ENCODE results near the gene TMEM165. TPM values are rescaled to one million over a fixed set of nuclear protein-coding genes. Genes with fewer than 3 reads are reported as not detected.
A peak's percentile ranks its signal among the peaks of the same experiment; 100 is the strongest.

TMEM165 gene
- total RNA-seq, 6 experiments from 2014 or later: 93.9 to 111 (median 96.2) TPM

DNA sequence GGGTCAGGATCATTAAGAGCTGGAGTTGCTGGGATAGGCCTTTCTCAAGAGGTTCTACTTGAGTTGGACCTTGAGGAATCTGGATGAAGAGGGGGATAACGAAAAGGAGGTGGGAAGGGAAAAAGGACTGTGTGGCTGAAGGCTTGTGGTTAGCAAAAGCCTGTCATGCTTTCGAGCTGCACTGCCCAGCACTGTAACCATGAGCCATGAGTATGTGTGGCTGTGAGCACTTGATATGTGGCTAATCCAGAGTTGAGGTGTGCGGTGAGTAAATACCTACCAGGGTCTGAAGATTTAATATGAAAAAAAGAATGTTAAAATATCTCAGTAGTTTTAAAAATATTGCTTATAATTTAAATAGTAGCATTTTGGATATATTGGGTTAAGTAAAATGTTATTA lies 11.4 kb downstream of the TMEM165 start:
- TF ChIP-seq, protein P1, sequence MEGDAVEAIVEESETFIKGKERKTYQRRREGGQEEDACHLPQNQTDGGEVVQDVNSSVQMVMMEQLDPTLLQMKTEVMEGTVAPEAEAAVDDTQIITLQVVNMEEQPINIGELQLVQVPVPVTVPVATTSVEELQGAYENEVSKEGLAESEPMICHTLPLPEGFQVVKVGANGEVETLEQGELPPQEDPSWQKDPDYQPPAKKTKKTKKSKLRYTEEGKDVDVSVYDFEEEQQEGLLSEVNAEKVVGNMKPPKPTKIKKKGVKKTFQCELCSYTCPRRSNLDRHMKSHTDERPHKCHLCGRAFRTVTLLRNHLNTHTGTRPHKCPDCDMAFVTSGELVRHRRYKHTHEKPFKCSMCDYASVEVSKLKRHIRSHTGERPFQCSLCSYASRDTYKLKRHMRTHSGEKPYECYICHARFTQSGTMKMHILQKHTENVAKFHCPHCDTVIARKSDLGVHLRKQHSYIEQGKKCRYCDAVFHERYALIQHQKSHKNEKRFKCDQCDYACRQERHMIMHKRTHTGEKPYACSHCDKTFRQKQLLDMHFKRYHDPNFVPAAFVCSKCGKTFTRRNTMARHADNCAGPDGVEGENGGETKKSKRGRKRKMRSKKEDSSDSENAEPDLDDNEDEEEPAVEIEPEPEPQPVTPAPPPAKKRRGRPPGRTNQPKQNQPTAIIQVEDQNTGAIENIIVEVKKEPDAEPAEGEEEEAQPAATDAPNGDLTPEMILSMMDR (IDR thresholded peaks at IDR 0.05): no peak
- Mint-ChIP-seq H3K4me1 (ENCODE audit: low read depth) (peaks cover 47% of the 10 kb centered on the region), H3K27me3 (ENCODE audit: insufficient read depth) (peaks cover 5% of the 10 kb centered on the region; the same call in 1 of the 2 replicates), H3K27ac (peak overlapping the region; percentile 24; the same call in 1 of the 2 replicates), H3K36me3 (ENCODE audit: low read depth) (peaks cover 36% of the 10 kb centered on the region), H3K9me3 (no peaks in the 10 kb centered on the region), H3K4me3 (no peak overlapping the region)
- no peak for DNase-seq

DNA sequence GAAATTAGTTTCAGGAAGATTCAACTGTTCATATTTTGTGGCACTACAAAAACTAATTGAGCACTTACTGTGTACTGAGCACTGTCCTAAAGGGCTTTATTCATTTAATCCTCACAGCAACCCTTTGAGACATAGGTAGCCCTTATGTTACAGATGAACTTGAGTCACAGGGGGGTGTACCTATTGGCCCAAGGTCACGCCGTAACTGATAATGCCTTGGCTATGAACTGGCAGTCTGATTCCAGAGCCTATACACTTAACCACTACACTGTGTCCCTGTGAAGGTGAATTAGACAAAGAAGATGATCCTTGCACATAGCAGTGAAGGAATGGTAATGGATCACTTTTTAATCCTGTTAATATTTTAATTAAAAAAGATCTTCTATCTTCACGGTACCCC lies 12.0 kb downstream of the TMEM165 start:
- H3K27me3 Mint-ChIP-seq (ENCODE audit: insufficient read depth): peaks cover 5% of the 10 kb centered on the region; the same call in 1 of the 2 replicates
- no peak overlapping the region for H3K4me3 Mint-ChIP-seq
- H3K4me1 Mint-ChIP-seq (ENCODE audit: low read depth): peaks cover 47% of the 10 kb centered on the region
- H3K27ac Mint-ChIP-seq: no peak overlapping the region
- no peaks in the 10 kb centered on the region for H3K9me3 Mint-ChIP-seq
- TF ChIP-seq, protein P1 (IDR thresholded peaks at IDR 0.05): no peak
- peaks cover 36% of the 10 kb centered on the region for H3K36me3 Mint-ChIP-seq (ENCODE audit: low read depth)
- no peak for DNase-seq

DNA sequence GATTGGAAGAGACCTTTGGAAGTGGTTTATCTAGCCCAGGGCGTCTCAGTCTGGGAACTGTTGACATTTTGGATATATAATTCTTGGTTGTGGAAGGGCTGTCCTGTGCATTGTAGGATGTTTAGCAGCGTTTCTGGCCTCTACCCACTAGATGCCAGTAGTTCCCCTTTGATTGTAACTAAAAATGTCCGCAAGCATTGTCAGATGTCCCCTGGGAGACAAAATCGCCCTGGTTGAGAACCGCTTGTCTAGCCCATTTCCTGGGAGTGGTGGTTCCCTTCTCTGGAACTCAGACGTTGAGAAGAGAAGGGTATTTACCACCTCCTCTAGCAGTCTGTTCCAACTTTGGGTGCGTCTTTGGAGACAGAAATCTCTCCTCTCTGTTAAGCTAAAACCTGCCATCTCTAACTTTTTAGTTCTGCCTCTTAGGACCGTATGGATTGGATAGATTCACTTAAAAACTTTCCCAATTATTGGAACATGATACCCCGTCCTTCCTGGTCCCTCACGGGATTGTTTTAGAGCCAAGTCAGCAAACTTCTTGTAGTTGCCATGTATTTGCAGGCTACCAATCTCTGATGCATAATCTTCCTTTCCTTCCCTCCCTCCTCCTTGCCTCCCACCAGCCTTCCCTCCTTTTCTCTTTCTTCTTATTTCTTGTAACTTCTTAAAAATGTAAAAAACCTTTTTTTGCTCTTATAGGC lies 13.9 kb downstream of the TMEM165 start:
- peaks cover 36% of the 10 kb centered on the region for H3K4me1 Mint-ChIP-seq (ENCODE audit: low read depth)
- H3K36me3 Mint-ChIP-seq (ENCODE audit: low read depth): peaks cover 23% of the 10 kb centered on the region
- no peaks in the 10 kb centered on the region for H3K9me3 Mint-ChIP-seq
- no peak for DNase-seq
- peak overlapping the region; percentile 68 for H3K27ac Mint-ChIP-seq
- H3K27me3 Mint-ChIP-seq (ENCODE audit: insufficient read depth): no peaks in the 10 kb centered on the region
- TF ChIP-seq, protein P1 (IDR thresholded peaks at IDR 0.05): peak; percentile 40
- peak overlapping the region; percentile 6; the same call in 1 of the 2 replicates for H3K4me3 Mint-ChIP-seq

DNA sequence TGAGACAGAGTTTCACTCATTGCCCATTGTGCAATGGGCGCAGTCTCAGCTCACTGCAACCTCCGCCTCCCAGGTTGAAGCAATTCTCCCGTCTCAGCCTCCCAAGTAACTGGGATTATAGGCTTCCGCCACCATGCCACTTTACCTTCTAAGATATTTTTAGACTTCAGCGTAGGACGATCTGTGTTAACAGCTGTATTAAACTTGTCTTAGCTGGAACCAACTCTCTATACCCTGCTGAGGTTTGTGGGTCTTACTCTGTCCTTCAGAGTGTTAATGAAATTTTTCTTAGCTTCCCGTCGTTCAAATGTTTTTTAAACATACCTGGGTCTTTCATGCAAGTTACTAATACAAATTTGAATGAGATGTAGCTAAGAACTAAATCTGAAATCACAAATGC lies 14.7 kb downstream of the TMEM165 start:
- TF ChIP-seq, protein P1 (IDR thresholded peaks at IDR 0.05): no peak
- Mint-ChIP-seq H3K36me3 (ENCODE audit: low read depth) (peaks cover 16% of the 10 kb centered on the region), H3K4me1 (ENCODE audit: low read depth) (peaks cover 28% of the 10 kb centered on the region), H3K27me3 (ENCODE audit: insufficient read depth) (no peaks in the 10 kb centered on the region), H3K27ac (peak overlapping the region; percentile 3; the same call in 1 of the 2 replicates), H3K4me3 (no peak overlapping the region), H3K9me3 (no peaks in the 10 kb centered on the region)
- no peak for DNase-seq

DNA sequence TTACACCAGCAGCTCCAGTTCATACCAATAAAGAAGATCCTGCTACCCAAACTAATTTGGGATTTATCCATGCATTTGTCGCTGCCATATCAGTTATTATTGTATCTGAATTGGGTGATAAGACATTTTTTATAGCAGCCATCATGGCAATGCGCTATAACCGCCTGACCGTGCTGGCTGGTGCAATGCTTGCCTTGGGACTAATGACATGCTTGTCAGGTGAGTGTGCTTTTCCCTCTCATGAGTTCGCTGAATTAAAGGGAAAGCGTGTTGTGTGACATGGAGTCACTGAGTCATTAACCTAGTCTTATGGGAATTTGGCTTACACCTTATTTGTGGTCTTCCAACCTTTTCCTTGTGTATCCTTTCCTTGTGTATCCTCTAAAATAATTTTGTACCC lies 15.9 kb downstream of the TMEM165 start:
- Mint-ChIP-seq H3K4me3 (no peak overlapping the region), H3K36me3 (ENCODE audit: low read depth) (peaks cover 5% of the 10 kb centered on the region), H3K27me3 (ENCODE audit: insufficient read depth) (no peaks in the 10 kb centered on the region), H3K27ac (no peak overlapping the region), H3K9me3 (no peaks in the 10 kb centered on the region), H3K4me1 (ENCODE audit: low read depth) (peaks cover 21% of the 10 kb centered on the region)
- no peak for DNase-seq
- TF ChIP-seq, protein P1 (IDR thresholded peaks at IDR 0.05): no peak

All from HFFc6 (cell line).